ENCODE data around the gene ZSCAN26. TPM values are rescaled to one million over a fixed set of nuclear protein-coding genes. Genes with fewer than 3 reads are reported as not detected.
A peak's percentile ranks its signal among the peaks of the same experiment; 100 is the strongest.

Gene ZSCAN26
- 18.4 TPM for total RNA-seq (ENCODE audit: unreplicated experiment)
- long read RNA-seq, partial matches to known transcripts, result 1 of 6 reads
- long read RNA-seq, other reads (novel, unspliced or antisense), result 1 of 6 reads

GRCh38 chr6:28266962-28267694 lies at the start of gene ZSCAN26:
Gene ZSCAN26, plus strand, starts transcription at chr6:28267143. Its CDS starts 4,777 bp downstream, at chr6:28271920.
- Mint-ChIP-seq H3K4me1 (ENCODE audit: unreplicated experiment) (no peaks in the 10 kb centered on the region), H3K27me3 (ENCODE audit: unreplicated experiment) (no peaks in the 10 kb centered on the region)
- TF ChIP-seq CTCF (IDR thresholded peaks at IDR 0.05; ENCODE audit: unreplicated experiment), result no peak

GRCh38 chr6:28217890-28218289 lies 49.1 kb upstream of the ZSCAN26 start:
- H3K4me3 Mint-ChIP-seq (ENCODE audit: unreplicated experiment), result no peak overlapping the region
- DNase-seq (ENCODE audit: low spot score), result no peak
- H3K27ac Mint-ChIP-seq (ENCODE audit: unreplicated experiment), result no peak overlapping the region
- no peak for TF ChIP-seq CTCF (IDR thresholded peaks at IDR 0.05; ENCODE audit: unreplicated experiment)
- H3K36me3 Mint-ChIP-seq (ENCODE audit: low read depth, unreplicated experiment), result no peaks in the 10 kb centered on the region
- no peaks in the 10 kb centered on the region for H3K9me3 Mint-ChIP-seq (ENCODE audit: unreplicated experiment)
- peaks cover 14% of the 10 kb centered on the region for H3K4me1 Mint-ChIP-seq (ENCODE audit: unreplicated experiment)
- peaks cover 8% of the 10 kb centered on the region for H3K27me3 Mint-ChIP-seq (ENCODE audit: unreplicated experiment)

More at GRCh38 chr6:28266962-28267694, at the start of gene ZSCAN26:
- no peak within 1 kb of the TSS for H3K4me3 Mint-ChIP-seq (ENCODE audit: unreplicated experiment)
- H3K9me3 Mint-ChIP-seq (ENCODE audit: unreplicated experiment), result no peaks in the 10 kb centered on the region
- no peaks in the 10 kb centered on the region for H3K36me3 Mint-ChIP-seq (ENCODE audit: low read depth, unreplicated experiment)
- DNase-seq (ENCODE audit: low spot score), result peak; percentile 72
- no peak within 1 kb of the TSS for H3K27ac Mint-ChIP-seq (ENCODE audit: unreplicated experiment)

DNA sequence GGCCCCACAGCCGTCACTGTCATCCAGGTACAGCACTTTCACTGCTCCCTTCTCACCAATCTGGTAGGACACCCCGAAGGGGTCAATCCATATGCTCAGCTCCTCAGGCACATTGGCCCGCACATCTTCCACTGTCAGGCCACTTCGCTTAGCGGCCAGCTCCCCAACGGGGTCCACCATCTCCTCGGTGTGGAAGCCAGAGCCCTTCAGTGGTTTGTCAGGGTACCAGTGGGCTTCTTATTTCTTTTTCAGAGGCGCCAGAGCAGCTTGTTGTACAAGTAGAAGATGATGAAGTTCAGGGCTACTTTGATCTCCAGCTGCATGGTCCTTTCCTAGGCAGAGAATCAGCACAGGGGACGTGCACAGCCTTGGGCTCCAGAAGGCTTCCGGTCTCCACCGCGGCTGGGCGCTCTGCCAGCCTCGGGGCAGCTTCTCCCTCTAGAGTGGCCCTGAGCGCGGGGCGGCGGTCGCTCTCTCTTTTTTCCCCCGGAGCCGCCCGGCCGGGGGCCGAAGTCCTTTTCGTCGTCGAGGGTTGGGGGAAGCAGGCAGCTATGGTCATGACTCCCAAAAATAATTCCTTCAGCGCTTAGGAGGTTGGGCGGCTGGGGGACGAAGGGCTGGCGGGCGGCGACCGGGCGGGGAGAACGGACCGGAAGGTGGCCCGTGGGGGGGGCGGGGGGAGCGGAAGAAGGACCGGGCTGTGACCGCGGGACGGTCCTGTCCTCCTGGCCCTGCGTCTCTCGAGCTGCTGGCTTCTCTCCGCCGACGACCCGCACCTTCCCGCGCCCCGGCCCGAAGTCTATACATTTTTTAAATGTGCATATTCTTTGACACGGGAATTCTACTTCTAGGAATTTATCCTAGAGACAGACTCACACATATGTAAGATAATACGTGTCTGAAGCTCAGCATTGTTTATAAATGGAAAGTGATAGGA lies 48.4 kb upstream of the ZSCAN26 start:
- DNase-seq (ENCODE audit: low spot score), result peak; percentile 27
- Mint-ChIP-seq H3K4me3 (ENCODE audit: unreplicated experiment) (peak overlapping the region; percentile 85), H3K27ac (ENCODE audit: unreplicated experiment) (no peak overlapping the region), H3K27me3 (ENCODE audit: unreplicated experiment) (peaks cover 10% of the 10 kb centered on the region), H3K4me1 (ENCODE audit: unreplicated experiment) (peaks cover 19% of the 10 kb centered on the region), H3K36me3 (ENCODE audit: low read depth, unreplicated experiment) (no peaks in the 10 kb centered on the region), H3K9me3 (ENCODE audit: unreplicated experiment) (no peaks in the 10 kb centered on the region)
- no peak for TF ChIP-seq CTCF (IDR thresholded peaks at IDR 0.05; ENCODE audit: unreplicated experiment)

DNA sequence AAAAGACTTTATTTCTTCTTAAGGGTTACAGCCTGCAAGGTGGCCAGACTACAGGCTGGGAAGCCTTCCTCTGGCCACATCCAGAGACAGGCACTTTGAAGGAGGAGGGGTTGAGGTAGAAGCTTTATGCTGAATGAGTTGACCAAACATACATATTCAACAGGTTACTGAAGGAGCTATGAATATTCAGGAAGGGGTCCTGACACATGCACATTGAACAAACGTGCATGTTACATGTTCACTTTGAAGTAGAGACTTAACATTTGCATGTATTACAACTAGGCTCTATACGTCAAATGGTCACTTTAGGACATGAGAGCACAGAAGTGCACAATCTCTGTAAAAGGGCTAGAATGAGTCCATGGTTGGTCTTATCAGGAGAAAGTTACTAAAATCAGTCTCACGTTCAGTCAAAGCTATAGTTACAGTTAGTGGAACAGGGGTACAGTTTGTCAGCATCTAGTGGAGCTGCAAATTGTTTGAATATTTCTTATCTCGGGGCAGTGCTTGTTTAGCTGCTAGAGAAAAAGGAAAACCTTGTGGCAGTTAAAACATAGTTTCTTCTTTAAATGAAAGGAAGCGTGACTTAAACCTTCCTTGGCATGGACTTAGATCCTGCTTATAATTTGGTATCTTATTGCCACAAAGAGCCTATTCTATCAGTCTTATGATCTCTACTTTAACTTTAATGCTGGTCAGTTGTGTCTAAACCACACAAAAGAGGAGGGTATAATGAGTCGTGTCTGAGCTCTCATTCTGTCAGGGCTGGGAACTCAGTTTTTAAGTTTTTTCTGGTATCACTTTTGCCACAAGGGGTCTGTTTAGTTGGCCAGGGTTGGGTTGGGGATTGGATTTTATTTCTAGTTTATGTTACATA lies 46.4 kb upstream of the ZSCAN26 start:
- no peak for DNase-seq (ENCODE audit: low spot score)
- no peak overlapping the region for H3K27ac Mint-ChIP-seq (ENCODE audit: unreplicated experiment)
- no peaks in the 10 kb centered on the region for H3K36me3 Mint-ChIP-seq (ENCODE audit: low read depth, unreplicated experiment)

More for the DNA sequence above, 46.4 kb upstream of the ZSCAN26 start:
- no peak for TF ChIP-seq CTCF (IDR thresholded peaks at IDR 0.05; ENCODE audit: unreplicated experiment)
- Mint-ChIP-seq H3K27me3 (ENCODE audit: unreplicated experiment) (peaks cover 11% of the 10 kb centered on the region), H3K9me3 (ENCODE audit: unreplicated experiment) (no peaks in the 10 kb centered on the region), H3K4me1 (ENCODE audit: unreplicated experiment) (peaks cover 24% of the 10 kb centered on the region), H3K4me3 (ENCODE audit: unreplicated experiment) (no peak overlapping the region)

Measured in endothelial cell (in vitro differentiated cells).